Measurements from ENCODE around the gene TCF7L1. TPM values are rescaled to one million over a fixed set of nuclear protein-coding genes. Genes with fewer than 3 reads are reported as not detected.
"Not testable (repeated sequence)": the region's sequence is repeated elsewhere in the genome, so short reads cannot be mapped to it uniquely, and the experiment has no call there.

The TCF7L1 gene
- total RNA-seq, 1 donor from 2014 or later, result 8.0 TPM

DNA sequence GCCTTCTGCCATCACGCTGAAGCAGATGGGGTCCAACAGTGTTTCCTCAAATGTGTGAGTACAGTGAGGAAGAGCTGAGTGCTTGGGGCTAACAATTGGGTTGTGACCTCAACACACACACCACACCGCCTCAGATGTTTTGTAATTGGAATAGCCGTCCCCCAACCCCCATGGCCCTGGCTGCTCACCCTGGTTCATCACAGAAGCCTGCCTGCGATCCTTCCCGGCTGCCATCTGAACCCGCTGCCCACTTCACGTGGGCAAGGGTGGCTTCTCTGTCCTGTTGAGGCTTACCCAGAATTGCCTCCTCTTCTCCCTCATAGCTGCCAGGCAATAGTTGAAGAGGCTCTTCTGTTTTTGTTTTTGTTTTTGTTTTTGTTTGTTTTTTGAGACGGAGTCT is 150.4 kb downstream of the TCF7L1 start:
- no peak for DNase-seq

DNA sequence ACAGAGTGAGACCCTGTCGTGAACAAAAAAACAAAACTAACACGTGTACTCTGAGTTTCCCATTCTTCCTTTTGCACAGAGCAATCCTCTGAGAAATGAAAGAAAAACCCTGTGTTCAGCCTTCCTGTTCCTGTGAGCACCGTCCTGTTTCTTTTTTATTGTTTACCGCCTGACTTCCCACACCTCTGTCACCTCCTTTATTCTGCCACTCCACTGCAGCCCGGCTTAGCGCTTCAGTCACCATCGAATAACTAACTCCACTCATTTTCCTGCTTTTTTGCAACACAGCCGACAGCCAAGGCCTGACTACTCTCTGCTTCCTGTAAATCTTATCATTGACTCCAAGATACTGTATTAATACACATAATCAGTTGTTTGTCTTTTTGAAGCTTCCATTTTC is 153.7 kb downstream of the TCF7L1 start:
- no peak for DNase-seq

DNA sequence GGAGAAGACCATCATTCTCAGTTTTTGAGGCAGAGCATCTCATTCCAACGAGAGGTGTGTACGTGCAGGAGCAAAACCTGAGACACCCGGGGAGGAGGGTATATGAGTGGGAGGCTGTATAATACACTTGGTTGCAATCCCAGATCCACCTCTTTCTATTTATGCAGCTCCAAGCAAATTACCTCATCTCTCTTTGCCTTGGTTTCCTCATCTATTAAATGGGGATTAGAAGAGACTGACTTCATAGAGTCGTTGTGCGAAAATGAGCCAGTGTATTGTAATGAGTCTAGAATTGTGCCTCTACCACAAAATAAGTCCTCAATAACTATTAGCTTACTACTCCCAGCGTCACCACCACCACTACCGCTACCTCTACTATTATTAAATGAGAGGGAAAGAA is 154.5 kb downstream of the TCF7L1 start:
- no peak for DNase-seq

DNA sequence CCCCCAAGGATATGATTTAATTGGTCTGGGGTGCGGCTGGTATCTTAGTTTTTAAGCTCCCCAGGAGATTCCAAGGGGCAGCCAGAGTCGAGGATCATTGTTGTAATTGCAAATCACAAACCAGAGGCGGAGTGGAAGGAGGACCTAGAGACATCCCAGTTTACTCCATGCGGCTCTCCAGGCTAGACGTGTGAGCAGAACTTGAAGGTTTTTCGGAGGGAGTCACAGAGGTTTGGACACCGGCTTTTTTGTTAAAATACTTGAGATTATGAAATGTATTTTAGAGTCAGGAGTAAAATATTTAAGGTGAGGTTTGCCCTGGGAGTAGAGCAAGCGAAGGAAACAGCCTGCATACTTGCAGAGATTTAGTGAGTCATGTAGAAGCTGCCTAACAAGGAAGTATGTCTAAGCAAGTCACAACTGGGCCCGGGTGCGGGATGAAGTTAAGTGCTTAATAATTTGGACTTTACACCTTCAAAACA is 155.1 kb downstream of the TCF7L1 start:
- no peak for DNase-seq

DNA sequence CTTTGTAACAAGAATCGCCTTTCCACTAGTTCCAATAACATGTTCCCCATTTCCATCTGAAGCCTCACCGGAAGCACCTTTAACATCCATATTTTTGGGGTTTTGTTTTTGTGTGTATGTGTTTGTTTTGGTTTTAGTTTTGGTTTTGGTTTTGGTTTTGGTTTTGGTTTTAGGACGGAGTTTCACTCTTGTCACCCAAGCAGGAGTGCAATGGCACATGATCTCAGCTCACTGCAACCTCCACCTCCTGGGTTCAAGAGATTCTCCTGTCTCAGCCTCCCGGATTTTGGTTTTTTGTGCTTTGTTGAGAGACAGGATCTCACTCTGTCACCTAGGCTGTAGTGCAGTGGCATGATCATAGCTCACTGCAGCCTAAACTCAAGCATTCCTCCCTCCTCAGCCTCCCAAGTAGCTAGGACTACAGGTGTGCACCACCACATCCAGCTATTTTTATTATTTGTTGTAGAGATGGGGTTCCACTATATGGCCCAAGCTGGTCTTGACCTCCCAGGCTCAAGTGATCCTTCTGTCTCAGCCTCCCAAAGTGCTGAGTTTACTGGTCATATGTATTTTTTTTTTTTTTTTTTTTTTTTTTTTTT is 158.3 kb downstream of the TCF7L1 start:
- DNase-seq, result no peak

DNA sequence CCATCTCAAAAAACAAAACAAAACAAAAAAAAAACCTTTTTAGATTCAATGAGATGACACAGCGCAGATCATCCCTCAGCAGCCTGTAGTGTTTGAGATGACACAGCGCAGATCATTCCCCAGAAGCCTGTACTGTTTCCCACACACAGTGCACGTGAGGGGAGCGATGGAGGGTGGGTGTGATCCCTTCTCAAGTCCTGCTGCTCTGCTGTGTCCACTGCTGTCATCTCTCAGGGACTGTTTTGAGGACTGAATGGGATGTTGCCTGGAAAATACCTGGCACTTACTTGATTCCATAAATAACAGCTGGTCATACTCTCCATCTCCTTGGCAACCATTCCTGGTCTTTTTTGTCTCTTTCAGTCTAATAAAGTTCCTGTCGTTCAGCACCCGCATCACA is 168.9 kb downstream of the TCF7L1 start:
- no peak for DNase-seq

DNA sequence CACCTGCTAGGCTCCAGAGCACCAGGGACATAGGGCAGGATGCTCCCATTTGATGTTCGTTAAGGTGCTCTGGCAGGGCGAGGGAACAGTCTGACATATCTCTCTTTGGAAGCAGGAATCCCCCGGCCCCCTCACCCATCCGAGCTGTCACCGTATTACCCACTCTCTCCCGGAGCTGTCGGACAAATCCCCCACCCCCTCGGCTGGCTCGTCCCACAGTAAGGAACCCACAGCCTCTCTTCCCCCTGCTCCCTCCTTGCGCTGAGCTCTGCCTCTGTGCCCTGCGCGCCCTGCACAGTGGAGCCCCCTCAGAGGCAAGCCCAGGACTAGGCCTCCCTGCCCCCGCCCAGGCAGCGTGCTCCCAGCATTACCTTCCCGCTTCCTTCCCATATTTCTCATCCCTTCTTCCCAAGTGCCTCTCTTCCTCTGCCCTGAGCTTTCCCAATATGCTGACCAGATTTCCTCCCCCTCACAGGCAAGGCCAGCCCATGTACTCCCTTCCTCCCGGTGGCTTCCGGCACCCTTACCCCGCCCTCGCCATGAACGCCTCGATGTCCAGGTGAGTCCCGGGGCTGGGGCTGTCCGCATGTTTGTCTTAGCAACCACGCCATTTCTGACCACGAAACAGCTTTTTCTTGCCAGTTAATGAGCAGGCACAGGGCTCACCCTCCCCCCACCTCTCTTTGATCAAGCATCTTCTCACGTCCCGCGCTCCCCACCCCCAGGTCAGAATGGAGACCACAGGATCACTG is 170.8 kb downstream of the TCF7L1 start:
- DNase-seq, result no peak

DNA sequence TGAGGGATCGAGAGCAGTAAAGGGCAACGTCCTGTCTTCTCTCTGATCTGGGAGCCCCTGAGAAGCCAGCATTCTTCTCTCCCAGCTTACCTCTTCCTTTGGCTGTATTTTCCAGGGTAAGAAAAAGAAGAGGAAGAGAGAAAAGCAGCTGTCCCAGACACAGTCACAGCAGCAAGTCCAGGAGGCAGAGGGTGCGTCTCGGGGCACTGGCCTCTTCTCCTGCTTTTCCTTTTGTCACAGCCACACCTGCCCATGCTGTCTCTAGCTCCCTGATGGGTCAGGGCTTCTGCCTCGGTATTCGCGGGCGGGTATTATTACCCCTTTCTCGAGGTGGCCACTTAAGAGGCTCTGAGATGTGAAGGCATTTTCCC is 174.3 kb downstream of the TCF7L1 start:
- no peak for DNase-seq

DNA sequence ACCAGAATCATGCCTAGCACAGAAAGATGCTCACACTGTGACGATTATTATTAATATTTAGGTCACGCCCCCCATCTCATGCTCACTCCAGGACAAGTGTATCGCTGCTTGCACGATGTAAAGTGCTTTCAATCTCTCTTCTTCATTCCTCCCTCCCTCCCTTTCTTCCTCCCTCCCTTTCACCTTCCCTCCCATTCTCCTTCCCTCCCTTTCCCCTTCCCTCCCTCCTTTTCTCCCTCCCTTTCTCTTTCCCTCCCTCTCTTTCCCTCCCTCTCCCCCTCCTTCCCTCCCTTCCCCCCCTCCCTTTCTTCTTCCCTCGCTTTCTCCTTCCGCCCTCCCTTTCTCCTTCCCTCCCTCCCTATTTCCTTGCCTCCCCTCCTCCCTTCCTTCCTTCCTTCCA is 175.0 kb downstream of the TCF7L1 start:
- no peak for DNase-seq

DNA sequence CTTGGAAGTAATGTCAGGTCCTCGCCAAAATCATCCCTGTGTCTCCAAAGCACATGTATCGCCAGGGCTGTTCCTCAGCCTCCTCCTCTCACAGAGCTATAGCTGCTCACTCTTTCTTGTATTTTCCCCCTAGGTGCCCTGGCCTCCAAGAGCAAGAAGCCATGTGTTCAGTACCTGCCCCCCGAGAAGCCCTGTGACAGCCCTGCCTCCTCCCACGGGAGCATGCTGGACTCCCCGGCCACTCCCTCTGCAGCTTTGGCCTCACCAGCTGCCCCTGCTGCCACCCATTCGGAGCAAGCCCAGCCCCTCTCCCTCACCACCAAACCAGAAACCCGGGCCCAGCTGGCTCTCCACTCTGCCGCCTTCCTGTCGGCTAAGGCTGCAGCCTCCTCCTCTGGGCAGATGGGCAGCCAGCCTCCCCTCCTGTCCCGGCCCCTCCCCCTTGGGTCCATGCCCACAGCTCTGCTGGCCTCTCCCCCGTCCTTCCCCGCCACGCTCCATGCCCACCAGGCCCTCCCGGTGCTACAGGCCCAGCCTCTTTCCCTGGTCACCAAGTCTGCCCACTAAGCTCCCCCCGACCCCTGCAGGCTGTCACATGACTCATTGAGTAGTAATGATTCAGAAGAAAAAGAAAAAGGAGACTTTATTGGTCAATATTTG is 175.8 kb downstream of the TCF7L1 start:
- DNase-seq, result no peak

DNA sequence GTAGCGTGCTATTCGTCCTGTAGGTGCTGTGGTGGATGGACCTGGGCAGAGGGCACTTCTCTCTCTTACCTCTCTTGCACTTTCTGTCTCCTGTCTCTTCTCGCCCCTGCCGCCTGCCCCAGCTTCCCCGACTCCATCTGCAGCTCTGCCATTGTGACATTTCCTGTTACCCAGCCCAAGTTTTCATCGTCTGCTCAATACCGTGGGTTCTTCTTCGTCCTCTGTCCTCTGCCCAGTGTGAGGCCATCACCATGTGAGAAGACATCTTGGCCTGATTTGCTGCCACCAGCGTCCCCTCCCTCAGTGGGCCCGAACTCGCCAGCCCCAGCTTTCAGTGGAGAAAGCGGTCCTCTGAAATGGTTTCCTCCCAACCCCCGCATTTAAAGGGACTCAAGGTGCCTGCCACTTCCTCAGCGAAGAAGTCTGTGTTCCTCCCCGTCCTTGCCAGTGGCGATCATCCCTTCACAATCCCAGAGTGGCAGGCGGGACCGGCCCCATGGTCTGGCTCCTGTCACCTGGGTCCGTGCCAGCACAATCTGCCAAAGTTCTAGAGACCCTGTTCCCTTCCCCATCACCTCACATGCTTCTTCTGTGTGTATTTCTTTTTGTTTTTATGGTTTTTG is 176.6 kb downstream of the TCF7L1 start:
- no peak for DNase-seq

DNA sequence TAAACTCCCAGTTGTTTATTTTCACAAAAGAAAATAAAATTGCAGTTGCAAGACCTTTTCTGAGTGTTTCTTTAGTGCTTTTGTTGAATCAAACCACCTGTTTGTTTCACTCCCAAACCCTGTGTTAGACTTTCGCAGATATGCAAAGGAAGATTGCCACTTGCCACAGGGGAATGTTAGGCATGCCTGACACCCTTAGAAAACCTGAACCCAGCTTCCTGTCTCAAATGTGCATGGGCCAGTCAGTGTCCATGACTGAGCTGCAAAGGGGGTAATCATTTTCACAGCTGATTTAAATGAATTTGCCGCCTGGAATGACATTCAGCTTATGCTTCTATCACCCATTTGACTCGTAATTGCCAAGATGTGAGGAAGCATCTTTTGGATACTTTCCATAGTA is 177.1 kb downstream of the TCF7L1 start:
- no peak for DNase-seq

DNA sequence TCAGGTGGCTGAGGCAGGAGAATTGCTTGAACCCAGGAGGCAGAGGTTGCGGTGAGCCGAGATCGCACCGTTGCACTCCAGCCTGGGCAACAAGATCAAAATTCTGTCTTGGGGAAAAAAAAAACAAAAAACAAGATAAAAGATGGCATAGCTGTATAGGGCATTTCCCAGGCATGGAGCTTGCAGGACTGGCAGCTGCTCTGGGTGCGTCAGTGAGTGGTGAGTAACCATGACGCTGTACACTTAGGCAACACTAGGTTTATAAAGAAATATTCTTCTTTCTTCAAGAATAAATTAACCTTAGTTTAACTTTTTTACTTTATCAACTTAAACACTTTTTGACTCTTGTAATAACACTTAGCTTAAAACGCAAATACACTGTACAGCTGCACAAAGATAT is 179.2 kb downstream of the TCF7L1 start:
- DNase-seq, result no peak

DNA sequence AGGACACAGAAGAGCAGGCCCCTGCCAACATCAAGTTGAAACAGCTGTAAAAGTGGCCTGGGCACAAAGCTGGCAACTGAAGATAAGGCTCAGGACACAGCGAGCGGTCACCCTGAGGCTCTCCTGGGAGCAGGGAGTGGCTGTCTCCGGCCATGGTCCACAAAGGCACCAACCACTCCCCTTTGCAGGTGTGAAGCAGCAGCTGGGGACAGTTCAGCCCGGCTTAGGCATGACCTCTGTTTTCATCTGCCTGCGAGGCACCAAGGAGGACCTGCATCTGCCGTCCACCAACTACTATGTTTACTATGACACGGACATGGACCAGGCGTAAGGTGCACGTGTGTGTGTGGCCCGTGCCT is 181.7 kb downstream of the TCF7L1 start:
- DNase-seq, result no peak

DNA sequence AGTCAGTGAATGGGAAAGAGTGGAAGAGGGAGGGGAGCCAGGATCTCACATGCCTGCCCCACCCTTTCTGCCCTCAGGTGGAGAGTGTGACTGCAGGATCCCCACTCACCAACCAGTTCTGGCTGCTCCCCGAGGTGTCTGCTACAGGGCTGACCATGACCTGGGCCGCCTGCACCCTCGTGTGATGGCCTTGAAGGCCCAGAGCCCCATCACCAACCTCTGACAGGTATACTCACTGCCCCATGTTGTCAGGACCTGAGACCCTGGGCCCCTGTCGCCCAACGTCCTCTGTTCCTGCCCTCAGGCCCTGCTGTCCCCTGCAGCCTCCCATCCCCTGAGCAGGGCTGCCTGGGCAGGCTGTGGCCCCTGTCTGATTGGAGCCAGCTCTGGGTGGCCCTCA is 182.7 kb downstream of the TCF7L1 start:
- DNase-seq, result not testable (repeated sequence)

DNA sequence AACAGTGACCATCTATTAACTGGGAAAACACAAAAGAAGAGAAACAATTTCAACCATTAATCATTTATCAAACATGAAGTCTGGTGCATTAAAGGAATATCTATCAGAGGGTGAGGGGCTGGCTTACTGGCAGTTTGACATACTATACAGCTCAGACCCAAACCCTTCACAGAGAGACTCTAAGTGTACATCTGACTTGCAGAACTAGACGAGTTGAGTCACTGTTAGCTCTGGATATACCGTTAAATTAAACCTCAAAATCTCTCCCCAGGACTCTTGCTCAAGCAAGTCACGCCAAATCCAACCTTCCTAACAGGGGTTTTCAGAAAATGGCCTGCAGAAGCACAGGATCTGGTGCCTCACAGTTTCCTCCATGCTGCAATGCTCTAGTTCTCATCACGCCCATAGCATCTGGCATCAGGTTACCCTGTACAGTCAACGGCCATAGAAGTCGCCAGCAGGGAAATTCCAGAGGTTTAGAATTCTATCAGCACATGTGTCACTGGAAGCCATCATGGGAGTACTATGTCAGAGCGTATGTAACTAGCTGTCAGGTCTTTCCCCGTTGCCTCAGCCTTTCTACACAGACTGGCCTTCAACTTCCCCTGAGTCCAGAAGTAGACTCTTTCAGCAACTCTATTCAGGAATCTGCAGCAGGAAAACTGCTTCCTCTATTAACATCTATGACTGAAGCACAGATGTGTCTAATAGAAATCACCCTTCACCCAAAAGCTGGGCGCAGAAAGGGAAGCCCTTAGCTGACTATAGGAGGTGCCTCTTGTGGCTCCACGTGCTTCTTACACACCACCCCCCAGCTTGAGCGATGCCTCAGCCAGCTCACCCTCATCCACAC is 185.3 kb downstream of the TCF7L1 start:
- peak; percentile 21 for DNase-seq

DNA sequence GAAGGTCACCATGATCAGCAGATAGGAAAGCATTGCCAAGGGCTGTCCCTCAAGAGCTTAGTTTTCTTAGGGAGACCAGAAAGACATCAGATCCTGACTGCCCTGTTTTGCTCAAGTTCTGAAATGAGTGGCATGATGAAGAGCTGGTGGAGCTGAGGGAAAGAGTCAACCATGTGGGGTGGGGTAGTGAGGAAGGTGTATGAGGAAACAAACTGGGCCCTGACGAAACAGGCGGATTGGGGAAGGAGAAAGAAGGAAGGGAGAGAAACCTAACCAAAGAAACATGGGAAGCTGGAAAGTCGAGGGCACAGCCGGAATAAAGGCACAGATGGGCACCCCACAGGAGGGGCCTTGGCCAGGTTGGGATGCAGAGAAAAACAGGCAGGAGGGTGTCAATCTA is 186.6 kb downstream of the TCF7L1 start:
- DNase-seq, result no peak

DNA sequence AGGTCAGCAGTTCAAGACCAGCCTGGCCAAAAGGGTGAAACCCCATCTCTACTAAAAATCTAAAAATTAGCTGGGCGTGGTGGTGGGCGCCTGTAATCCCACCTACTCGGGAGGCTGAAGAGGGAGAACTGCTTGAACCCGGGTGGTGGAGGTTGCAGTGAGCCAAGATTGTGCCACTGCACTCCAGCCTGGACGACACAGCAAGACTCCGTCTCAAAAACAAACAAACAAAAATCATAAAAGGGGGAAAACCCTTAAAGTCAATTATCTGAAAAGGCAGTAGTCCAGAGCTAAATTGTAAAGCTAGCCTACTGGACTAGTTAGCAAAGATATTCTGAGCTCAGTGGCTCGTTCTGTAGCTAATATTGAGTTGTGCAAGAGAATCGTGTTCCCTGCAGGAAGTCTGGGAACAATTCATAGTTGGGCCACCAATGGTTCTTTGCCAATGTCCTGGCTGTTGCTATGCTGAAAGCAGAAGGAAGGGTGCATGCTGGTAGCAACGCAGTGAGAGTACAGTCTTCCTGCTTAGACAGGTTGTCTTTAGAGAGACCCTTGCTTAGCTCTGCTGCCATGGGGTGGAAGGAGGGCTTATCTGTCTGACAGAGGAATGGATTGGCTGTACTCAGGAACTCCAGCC is 190.3 kb downstream of the TCF7L1 start:
- no peak for DNase-seq

DNA sequence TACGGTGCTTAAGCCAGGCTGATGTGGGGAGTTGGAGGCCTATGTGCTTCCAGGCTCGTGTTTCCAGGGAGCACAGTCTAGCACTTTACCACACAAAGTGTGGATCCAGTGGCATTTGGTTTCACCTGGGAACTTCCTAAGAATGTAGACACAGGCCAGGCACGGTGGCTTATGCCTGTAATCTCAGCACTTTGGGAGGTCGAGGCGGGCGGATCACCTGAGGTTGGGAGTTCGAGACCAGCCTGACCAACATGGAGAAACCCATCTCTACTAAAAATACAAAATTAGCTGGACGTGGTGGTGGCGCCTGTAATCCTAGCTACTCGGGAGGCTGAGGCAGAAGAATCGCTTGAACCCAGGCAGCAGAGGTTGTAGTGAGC is 190.8 kb downstream of the TCF7L1 start:
- DNase-seq, result not testable (repeated sequence)

DNA sequence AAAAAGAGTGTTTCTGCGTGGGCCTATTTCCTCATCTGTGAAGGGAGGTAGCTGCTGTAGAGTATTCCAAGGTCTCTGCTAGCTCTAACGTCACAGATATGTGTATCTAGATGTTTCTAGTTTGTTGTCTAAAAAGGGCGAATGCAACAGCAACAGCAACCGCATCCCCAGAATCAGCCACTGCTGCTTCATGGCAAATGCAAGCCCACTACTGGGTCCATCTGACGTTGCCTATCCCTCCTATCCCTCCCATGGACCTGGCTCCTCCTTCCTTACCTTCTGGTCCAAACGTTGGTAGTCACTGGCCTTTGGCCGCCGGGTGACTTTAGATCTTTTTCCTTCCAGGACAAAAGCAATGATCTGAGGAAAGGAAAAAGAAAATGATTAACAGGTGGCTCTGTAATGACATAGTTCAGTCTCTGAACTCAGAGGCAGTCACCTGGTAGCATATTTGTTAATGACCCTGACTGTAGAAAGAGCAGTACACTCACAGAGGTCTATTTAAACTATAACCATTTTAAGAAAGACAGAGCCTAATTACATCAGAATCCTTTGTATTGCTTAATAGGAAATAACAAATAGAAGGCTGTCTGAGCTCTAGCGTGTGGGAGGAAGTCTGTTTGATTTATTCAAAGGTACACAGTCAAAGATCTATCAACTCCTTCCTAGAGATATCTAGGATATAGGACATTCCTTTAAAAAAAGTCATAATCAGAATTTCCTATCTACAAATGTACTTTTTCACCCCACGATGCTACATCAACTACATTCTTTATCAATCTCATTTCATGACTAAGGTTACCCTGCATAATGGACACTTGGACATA is 191.7 kb downstream of the TCF7L1 start:
- no peak for DNase-seq

DNA sequence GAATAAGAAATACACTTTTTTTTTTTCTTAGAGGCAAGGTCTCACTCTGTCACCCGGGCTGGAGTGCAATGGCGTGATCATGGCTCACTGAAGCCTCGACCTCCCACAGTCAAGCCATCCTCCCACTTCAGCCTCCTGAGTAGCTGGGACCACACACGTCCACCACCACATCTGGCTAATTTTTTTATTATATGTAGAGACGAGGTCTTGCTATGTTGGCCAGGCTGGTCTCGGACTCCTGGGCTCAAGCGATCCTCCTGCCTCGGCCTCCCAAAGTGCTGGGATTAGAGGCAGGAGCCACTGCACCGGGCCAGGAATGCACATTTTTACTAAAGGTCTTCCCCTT is 192.2 kb downstream of the TCF7L1 start:
- no peak for DNase-seq

Data from skin of body (tissue), 2 donors.